K562 (cell line): Measurements from ENCODE around the gene TYRP1. TPM values are rescaled to one million over a fixed set of nuclear protein-coding genes. Genes with fewer than 3 reads are reported as not detected.

Experiments
- ATAC-seq: fragments of 200-7000 bp; cut with Tn5 transposase; 3 replicates; pipeline ENCODE4 v1.9.1; 2020; ENCODE audit warnings: moderate library complexity
- BruUV-seq: library from RNA; stranded (reverse); fragments of 400-500 nt; replicated peaks from 2 replicates; lab custom pipeline; 2021; lab: Mats Ljungman, UMichigan
- CTCF ChIA-PET: fragments of 300-600 bp; formaldehyde crosslinking; extraction: SDS; loops from one replicate; lab custom pipeline; 2021; ENCODE audit warnings: low intra/inter-chr PET ratio; lab: Yijun Ruan, JAX
- POLR2A ChIA-PET: fragments of 300-600, 350-650 bp; sonication (Branson Sonifier 250); formaldehyde crosslinking; extraction: SDS; loops from one replicate; lab custom pipeline; 2021; ENCODE audit warnings: antibody characterized with exemption, inconsistent platforms; lab: Yijun Ruan, JAX
- DNase-seq, 4 experiments: peaks; one replicate each; pipeline versions ENCODE4 v3.0.0 to v3.0.0-alpha.2; 2011 to 2018; ENCODE audit warnings: low spot score in 3 of 4, mixed read lengths in 3 of 4; ENCODE audit errors: extremely low read depth in 1 of 4
- FAIRE-seq: peaks from 2 replicates; lab custom pipeline; 2011; peaks lifted over from hg19 to GRCh38; lab: Jason Lieb, UNC
- H2AFZ ChIP-seq: 2 replicates; pipeline ENCODE4 v1.6.0; 2011; ENCODE audit warnings: low read depth, low read length, control low read depth, inconsistent platforms
- H3K27ac ChIP-seq: fragments of 200-600 bp; 3 replicates; pipeline ENCODE4 v1.8.0; 2011; ENCODE audit warnings: low read depth, mild to moderate bottlenecking, control low read depth, inconsistent platforms, low read length, moderate library complexity, mixed read lengths; ENCODE audit errors: extremely low read depth
- H3K27me3 ChIP-seq, 2 experiments: fragments of 300-600 bp in 1 of 2; 2 replicates in 1 of 2; 3 replicates in 1 of 2; pipeline versions ENCODE4 v1.6.0 to v1.8.0; 2011; ENCODE audit warnings: inconsistent platforms in 2 of 2, low read length in 2 of 2, mild to moderate bottlenecking in 1 of 2, mixed read lengths in 1 of 2, moderate library complexity in 1 of 2; ENCODE audit not compliant: control insufficient read depth in 2 of 2, insufficient read depth in 2 of 2
- H3K36me3 ChIP-seq: fragments of 300-600 bp; 3 replicates; pipeline ENCODE4 v1.8.0; 2011; ENCODE audit warnings: mild to moderate bottlenecking, low read length, inconsistent platforms; ENCODE audit not compliant: control insufficient read depth, insufficient read depth
- H3K4me1 ChIP-seq, 2 experiments: fragments of 200-600 bp in 1 of 2; replicated peaks in 1 of 2; 2 replicates in 1 of 2; 3 replicates in 1 of 2; pipeline versions ENCODE4 v1.5.1 to v1.8.0; 2011; ENCODE audit warnings: inconsistent platforms in 2 of 2, low read length in 2 of 2, mild to moderate bottlenecking in 1 of 2, mixed read lengths in 1 of 2, moderate library complexity in 1 of 2; ENCODE audit not compliant: control insufficient read depth in 2 of 2, insufficient read depth in 2 of 2
- H3K4me2 ChIP-seq: 2 replicates; pipeline ENCODE4 v1.6.1; 2011; ENCODE audit warnings: low read length, control low read depth, inconsistent platforms, mixed read lengths; ENCODE audit not compliant: insufficient read depth
- H3K4me3 ChIP-seq: fragments of 200-600 bp; sonication (generic), shearing (Covaris generic); 2 replicates; pipeline ENCODE4 v1.5.1; 2016; ENCODE audit warnings: control low read depth, inconsistent platforms
- H3K79me2 ChIP-seq: fragments of 200-600 bp; 3 replicates; pipeline ENCODE4 v1.8.0; 2011; ENCODE audit warnings: low read length, inconsistent platforms; ENCODE audit not compliant: control insufficient read depth, insufficient read depth
- H3K9ac ChIP-seq, 2 experiments: 2 replicates each; pipeline versions ENCODE4 v1.6.0 to v1.6.1; 2011; ENCODE audit warnings: low read depth in 2 of 2, low read length in 2 of 2, control low read depth in 1 of 2, inconsistent platforms in 1 of 2, mild to moderate bottlenecking in 1 of 2, mixed read lengths in 1 of 2; ENCODE audit not compliant: insufficient read depth in 1 of 2
- H3K9me1 ChIP-seq: one replicate; pipeline ENCODE4 v1.6.0; 2011; ENCODE audit warnings: inconsistent platforms, mild to moderate bottlenecking, low read length, moderate library complexity; ENCODE audit not compliant: control insufficient read depth, insufficient read depth
- H3K9me3 ChIP-seq: replicated peaks from 2 replicates; pipeline ENCODE4 v1.5.1; 2011; ENCODE audit warnings: low read depth, low read length, inconsistent platforms; ENCODE audit not compliant: control insufficient read depth, insufficient read depth
- H4K20me1 ChIP-seq: replicated peaks from 2 replicates; pipeline ENCODE4 v1.6.1; 2011; ENCODE audit warnings: low read length, inconsistent platforms, mixed read lengths; ENCODE audit not compliant: control insufficient read depth, insufficient read depth
- FOS ChIP-seq: IDR thresholded peaks from 3 replicates; pipeline ENCODE4 v1.6.1; 2011; ENCODE audit not compliant: insufficient read length; ENCODE audit errors: extremely low read depth
- FOXA3 ChIP-seq, 2 experiments: fragments of 450-650 bp in 1 of 2; sonication (generic) in 1 of 2; formaldehyde crosslinking; IDR thresholded peaks in 1 of 2; conservative IDR thresholded peaks in 1 of 2; 2 replicates each; pipeline versions ENCODE4 v1.4.0 to v1.8.0; 2020 to 2022; ENCODE audit warnings: mild to moderate bottlenecking in 2 of 2, missing genetic modification reagents in 1 of 2
- GATA2 ChIP-seq: sonication (generic); formaldehyde crosslinking; IDR thresholded peaks from 2 replicates; pipeline ENCODE4 v1.4.0; 2020; ENCODE audit warnings: mild to moderate bottlenecking, missing genetic modification reagents
- IRF1 ChIP-seq: sonication (generic); formaldehyde crosslinking; IDR thresholded peaks from 2 replicates; pipeline ENCODE4 v1.8.0; 2022; ENCODE audit warnings: missing genetic modification reagents, mild to moderate bottlenecking, borderline replicate concordance
- POU5F1 ChIP-seq: fragments of 150-350 bp; IDR thresholded peaks from 2 replicates; pipeline ENCODE4 v1.6.1; 2014; ENCODE audit warnings: borderline replicate concordance, low read length, low read depth, mild to moderate bottlenecking; ENCODE audit not compliant: partially characterized antibody
- SIX5 ChIP-seq, 2 experiments: IDR thresholded peaks; 2 replicates each; pipeline ENCODE4 v1.6.1; 2011; ENCODE audit warnings: low read length in 2 of 2, borderline replicate concordance in 1 of 2, low read depth in 1 of 2, mild to moderate bottlenecking in 1 of 2, moderate library complexity in 1 of 2; ENCODE audit not compliant: insufficient read depth in 1 of 2
- SRSF1 ChIP-seq: fragments of 200-400 bp; formaldehyde crosslinking; IDR thresholded peaks from 2 replicates; pipeline ENCODE4 v1.6.1; 2017; ENCODE audit warnings: mild to moderate bottlenecking, low read depth, low read length, moderate library complexity
- STAT5B ChIP-seq: fragments of 250-450 bp; sonication (Bioruptor Pico); IDR thresholded peaks from 2 replicates; pipeline ENCODE4 v1.8.0; 2021; ENCODE audit warnings: mild to moderate bottlenecking, inconsistent platforms
- SUPT5H ChIP-seq: fragments of 450-650 bp; IDR thresholded peaks from 2 replicates; pipeline ENCODE4 v1.6.1; 2016
- ZNF12 ChIP-seq: sonication (generic); formaldehyde crosslinking; IDR thresholded peaks from 2 replicates; pipeline ENCODE4 v1.4.0; 2020; ENCODE audit warnings: mild to moderate bottlenecking, missing genetic modification reagents
- ZNF24 ChIP-seq: fragments of 450-650 bp; IDR thresholded peaks from 2 replicates; pipeline ENCODE4 v1.6.1; 2016
- ZNF318 ChIP-seq, 2 experiments: fragments of 450-650 bp; IDR thresholded peaks; 2 replicates each; pipeline ENCODE4 v1.6.1; 2016; ENCODE audit warnings: mild to moderate bottlenecking in 2 of 2, borderline replicate concordance in 1 of 2, low read depth in 1 of 2, moderate library complexity in 1 of 2
- ZNF507 ChIP-seq: conservative IDR thresholded peaks from 2 replicates; pipeline ENCODE4 v1.6.1; 2017; ENCODE audit warnings: missing genetic modification characterization, missing compliant biosample characterization
- ZSCAN29 ChIP-seq: fragments of 450-650 bp; IDR thresholded peaks from 2 replicates; pipeline ENCODE4 v1.6.1; 2017
- WGBS: fragments of 100-300 bp; shearing (Covaris generic); methylation state at CpG from one replicate; pipeline ENCODE4 v1.1.6; 2016; ENCODE audit warnings: low coverage, mixed read lengths; ENCODE audit not compliant: insufficient coverage; ENCODE audit errors: missing lambda C conversion rate; 5-methylcytosine and 5-hydroxymethylcytosine counted together
- in situ Hi-C: fragments of 300-500 bp; cut with MboI; formaldehyde crosslinking; loops from 4 replicates; pipeline ENCODE4 v1.15.0; 2018; ENCODE audit warnings: inconsistent platforms, mixed read lengths
- intact Hi-C: fragments of 100-400 bp; cut with micrococcal nuclease; formaldehyde crosslinking; loops from 2 replicates; pipeline ENCODE4 v1.14.2; 2022
- polyA plus RNA-seq, 8 experiments: library from polyadenylated mRNA; depleted of rRNA in 4 of 8; stranded (reverse) in 5 of 8; unstranded in 3 of 8; fragments of >200 nt; fragmentation: Nextera tagmentation in 2 of 8; fragmentation: Illumina TruSeq in 1 of 8; extraction: Ambion mirVana in 2 of 8; extraction: Trizol in 1 of 8; gene quantifications; 2 replicates each; pipeline versions ENCODE4 v1.2.1 to v1.2.3, GENCODE V29; 2011 to 2014; ENCODE audit warnings: inconsistent platforms in 1 of 8, missing spikeins in 1 of 8
- total RNA-seq, 7 experiments: library from RNA; depleted of rRNA in 6 of 7; stranded (reverse); fragments of >200 nt in 6 of 7; fragmentation: Illumina TruSeq in 2 of 7; extraction: Trizol in 2 of 7; gene quantifications; 2 replicates each; pipeline versions ENCODE4 v1.2.1 to v1.2.3, GENCODE V29; 2011 to 2021; ENCODE audit warnings: low replicate concordance in 1 of 7

Gene TYRP1
- total and polyA plus RNA-seq, 9 of the 15 experiments (the other 6 are each of a cell fraction or from before 2014, with no cell fraction given) = not detected

GRCh38 chr9:12720551-12720950, 27.4 kb downstream of the TYRP1 start:
- Histone ChIP-seq H3K9ac (no peak overlapping the region), H3K36me3 (no peaks in the 10 kb centered on the region), H3K4me2 (no peak overlapping the region), H3K9me1 (no peaks in the 10 kb centered on the region), H3K9me3 (no peaks in the 10 kb centered on the region), H3K4me3 (no peak overlapping the region), H3K4me1 (no peaks in the 10 kb centered on the region), H3K27me3 (no peaks in the 10 kb centered on the region), H4K20me1 (no peaks in the 10 kb centered on the region)
- WGBS = 5% methylated on average over 3 of the region's 3 CpGs
- FAIRE-seq (no peak), DNase-seq (no peak)
- no TSS peak for BruUV-seq
- in situ Hi-C loops = no loop called here
- intact Hi-C loops = loop anchor here (5.0 kb wide), 1 partner anchor 97 kb away; no protein-coding TSS in a partner anchor
- no peak for TF ChIP-seq ZNF12 (CRISPR knock-in tag)
- TF ChIP-seq GATA2 (CRISPR knock-in tag) = no peak
- no peak for TF ChIP-seq ZSCAN29
- TF ChIP-seq IRF1 (CRISPR knock-in tag) = no peak
- no peak for TF ChIP-seq ZNF318 (IDR thresholded peaks at IDR 0.05; ENCODE audit: borderline replicate concordance in 1 of 2, low read depth in 1 of 2)
- TF ChIP-seq FOS = no peak
- TF ChIP-seq ZNF24 = no peak
- TF ChIP-seq STAT5B (CRISPR knock-in tag) = no peak
- TF ChIP-seq POU5F1 = no peak
- TF ChIP-seq SUPT5H = no peak
- TF ChIP-seq ZNF507 (tag) = no peak
- no peak for TF ChIP-seq SRSF1
- no peak for TF ChIP-seq FOXA3 (CRISPR knock-in tag; conservative IDR thresholded peaks at IDR 0.05 in 1 of 2, IDR thresholded peaks at IDR 0.05 in 1 of 2)
- TF ChIP-seq SIX5 (IDR thresholded peaks at IDR 0.05; ENCODE audit: borderline replicate concordance in 1 of 2, insufficient read depth in 1 of 2, low read depth in 1 of 2, low read length in 2 of 2) = no peak
- TF ChIP-seq, all 486 proteins: peak for 0
- Histone ChIP-seq H2AFZ (no peak overlapping the region), H3K27ac (no peak overlapping the region), H3K79me2 (no peaks in the 10 kb centered on the region)
- ChIA-PET CTCF (no interaction called here), POLR2A (no interaction called here)
- ATAC-seq = no peak
